ENCODE data around the gene CKAP4. TPM values are rescaled to one million over a fixed set of nuclear protein-coding genes. Genes with fewer than 3 reads are reported as not detected.
A peak's percentile ranks its signal among the peaks of the same experiment; 100 is the strongest.

Gene CKAP4
- total and polyA plus RNA-seq, 2 of the 13 experiments (the other 11 are each of a cell fraction or from before 2014, with no cell fraction given): 39.2 to 70.2 TPM

DNA sequence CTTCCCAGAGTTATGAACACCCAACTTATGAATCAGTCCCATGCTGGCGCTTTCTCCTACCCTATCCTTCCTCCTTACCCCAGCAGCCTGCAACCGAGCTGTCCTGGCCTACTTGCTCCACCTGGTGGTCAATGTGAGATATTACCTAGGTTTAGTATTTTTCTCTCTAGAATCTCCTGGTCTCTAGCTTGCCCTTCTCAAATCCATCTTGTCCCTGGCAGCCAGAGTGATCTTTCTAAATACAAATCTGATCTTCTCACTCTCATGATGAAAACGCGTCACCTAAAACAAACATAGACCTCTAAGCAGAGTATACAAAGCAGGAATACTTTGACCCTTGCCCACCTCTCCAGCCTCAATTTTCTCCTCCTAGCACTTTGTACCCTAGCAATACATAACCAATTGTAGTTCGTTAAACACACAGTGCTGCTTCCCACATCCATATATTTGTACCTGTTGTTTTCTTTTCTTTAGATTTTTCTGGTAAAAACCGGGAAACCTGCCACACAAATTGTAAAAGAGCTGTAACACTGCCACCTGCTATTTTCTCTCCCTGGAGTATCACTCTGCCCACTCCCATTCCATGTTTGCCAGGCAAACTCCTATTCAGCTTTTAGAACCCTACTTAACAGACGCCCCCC, 34.8 kb upstream of the CKAP4 start (continued):
- TF ChIP-seq, protein P1, sequence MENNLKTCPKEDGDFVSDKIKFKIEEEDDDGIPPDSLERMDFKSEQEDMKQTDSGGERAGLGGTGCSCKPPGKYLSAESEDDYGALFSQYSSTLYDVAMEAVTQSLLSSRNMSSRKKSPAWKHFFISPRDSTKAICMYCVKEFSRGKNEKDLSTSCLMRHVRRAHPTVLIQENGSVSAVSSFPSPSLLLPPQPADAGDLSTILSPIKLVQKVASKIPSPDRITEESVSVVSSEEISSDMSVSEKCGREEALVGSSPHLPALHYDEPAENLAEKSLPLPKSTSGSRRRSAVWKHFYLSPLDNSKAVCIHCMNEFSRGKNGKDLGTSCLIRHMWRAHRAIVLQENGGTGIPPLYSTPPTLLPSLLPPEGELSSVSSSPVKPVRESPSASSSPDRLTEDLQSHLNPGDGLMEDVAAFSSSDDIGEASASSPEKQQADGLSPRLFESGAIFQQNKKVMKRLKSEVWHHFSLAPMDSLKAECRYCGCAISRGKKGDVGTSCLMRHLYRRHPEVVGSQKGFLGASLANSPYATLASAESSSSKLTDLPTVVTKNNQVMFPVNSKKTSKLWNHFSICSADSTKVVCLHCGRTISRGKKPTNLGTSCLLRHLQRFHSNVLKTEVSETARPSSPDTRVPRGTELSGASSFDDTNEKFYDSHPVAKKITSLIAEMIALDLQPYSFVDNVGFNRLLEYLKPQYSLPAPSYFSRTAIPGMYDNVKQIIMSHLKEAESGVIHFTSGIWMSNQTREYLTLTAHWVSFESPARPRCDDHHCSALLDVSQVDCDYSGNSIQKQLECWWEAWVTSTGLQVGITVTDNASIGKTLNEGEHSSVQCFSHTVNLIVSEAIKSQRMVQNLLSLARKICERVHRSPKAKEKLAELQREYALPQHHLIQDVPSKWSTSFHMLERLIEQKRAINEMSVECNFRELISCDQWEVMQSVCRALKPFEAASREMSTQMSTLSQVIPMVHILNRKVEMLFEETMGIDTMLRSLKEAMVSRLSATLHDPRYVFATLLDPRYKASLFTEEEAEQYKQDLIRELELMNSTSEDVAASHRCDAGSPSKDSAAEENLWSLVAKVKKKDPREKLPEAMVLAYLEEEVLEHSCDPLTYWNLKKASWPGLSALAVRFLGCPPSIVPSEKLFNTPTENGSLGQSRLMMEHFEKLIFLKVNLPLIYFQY (CRISPR knock-in tag; IDR thresholded peaks at IDR 0.05; ENCODE audit: borderline replicate concordance): no peak
- TF ChIP-seq, protein P2, sequence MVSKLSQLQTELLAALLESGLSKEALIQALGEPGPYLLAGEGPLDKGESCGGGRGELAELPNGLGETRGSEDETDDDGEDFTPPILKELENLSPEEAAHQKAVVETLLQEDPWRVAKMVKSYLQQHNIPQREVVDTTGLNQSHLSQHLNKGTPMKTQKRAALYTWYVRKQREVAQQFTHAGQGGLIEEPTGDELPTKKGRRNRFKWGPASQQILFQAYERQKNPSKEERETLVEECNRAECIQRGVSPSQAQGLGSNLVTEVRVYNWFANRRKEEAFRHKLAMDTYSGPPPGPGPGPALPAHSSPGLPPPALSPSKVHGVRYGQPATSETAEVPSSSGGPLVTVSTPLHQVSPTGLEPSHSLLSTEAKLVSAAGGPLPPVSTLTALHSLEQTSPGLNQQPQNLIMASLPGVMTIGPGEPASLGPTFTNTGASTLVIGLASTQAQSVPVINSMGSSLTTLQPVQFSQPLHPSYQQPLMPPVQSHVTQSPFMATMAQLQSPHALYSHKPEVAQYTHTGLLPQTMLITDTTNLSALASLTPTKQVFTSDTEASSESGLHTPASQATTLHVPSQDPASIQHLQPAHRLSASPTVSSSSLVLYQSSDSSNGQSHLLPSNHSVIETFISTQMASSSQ (IDR thresholded peaks at IDR 0.05; ENCODE audit: low read depth): peak; percentile 77
- TF ChIP-seq, protein P2 (CRISPR knock-in tag; IDR thresholded peaks at IDR 0.05; ENCODE audit: borderline replicate concordance): peak; percentile 50
- no peak for TF ChIP-seq ZNF749 (CRISPR knock-in tag; IDR thresholded peaks at IDR 0.05; ENCODE audit: borderline replicate concordance)
- TF ChIP-seq, protein P3, sequence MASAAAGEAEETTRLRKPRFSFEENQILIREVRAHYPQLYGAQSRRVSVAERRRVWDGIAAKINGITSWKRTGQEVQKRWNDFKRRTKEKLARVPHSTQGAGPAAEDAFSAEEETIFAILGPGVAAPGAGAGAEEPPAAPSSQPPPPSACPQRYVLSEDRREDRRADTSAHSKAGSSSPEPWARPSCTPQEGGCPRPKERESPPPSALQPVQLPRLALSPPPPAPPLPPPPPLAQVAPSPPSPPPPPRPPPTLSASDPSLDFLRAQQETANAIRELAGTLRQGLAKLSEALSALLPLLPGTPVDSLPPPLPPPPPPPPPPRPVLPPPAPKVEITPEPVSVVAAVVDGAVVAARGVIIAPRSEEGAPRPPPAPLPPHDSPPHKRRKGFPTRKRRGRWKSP (CRISPR knock-in tag; IDR thresholded peaks at IDR 0.05): peak; percentile 76; the same call in 1 of the 2 replicates
- no peak for TF ChIP-seq ZNF773 (CRISPR knock-in tag; IDR thresholded peaks at IDR 0.05; ENCODE audit: borderline replicate concordance)
- TF ChIP-seq MTF1 (CRISPR knock-in tag; IDR thresholded peaks at IDR 0.05): no peak
- no peak for TF ChIP-seq BORCS8-MEF2B (CRISPR knock-in tag; IDR thresholded peaks at IDR 0.05)
- TF ChIP-seq ZNF644 (CRISPR knock-in tag; IDR thresholded peaks at IDR 0.05; ENCODE audit: low read depth): peak; percentile 48; the same call in 1 of the 2 replicates
- peak; percentile 98 for TF ChIP-seq SOX5 (CRISPR knock-in tag; IDR thresholded peaks at IDR 0.05; ENCODE audit: borderline replicate concordance)
- no peak for TF ChIP-seq ZNF34 (CRISPR knock-in tag; IDR thresholded peaks at IDR 0.05; ENCODE audit: borderline replicate concordance)
- TF ChIP-seq BCL6 (CRISPR knock-in tag; IDR thresholded peaks at IDR 0.05): peak; percentile 100
- TF ChIP-seq, protein P4, sequence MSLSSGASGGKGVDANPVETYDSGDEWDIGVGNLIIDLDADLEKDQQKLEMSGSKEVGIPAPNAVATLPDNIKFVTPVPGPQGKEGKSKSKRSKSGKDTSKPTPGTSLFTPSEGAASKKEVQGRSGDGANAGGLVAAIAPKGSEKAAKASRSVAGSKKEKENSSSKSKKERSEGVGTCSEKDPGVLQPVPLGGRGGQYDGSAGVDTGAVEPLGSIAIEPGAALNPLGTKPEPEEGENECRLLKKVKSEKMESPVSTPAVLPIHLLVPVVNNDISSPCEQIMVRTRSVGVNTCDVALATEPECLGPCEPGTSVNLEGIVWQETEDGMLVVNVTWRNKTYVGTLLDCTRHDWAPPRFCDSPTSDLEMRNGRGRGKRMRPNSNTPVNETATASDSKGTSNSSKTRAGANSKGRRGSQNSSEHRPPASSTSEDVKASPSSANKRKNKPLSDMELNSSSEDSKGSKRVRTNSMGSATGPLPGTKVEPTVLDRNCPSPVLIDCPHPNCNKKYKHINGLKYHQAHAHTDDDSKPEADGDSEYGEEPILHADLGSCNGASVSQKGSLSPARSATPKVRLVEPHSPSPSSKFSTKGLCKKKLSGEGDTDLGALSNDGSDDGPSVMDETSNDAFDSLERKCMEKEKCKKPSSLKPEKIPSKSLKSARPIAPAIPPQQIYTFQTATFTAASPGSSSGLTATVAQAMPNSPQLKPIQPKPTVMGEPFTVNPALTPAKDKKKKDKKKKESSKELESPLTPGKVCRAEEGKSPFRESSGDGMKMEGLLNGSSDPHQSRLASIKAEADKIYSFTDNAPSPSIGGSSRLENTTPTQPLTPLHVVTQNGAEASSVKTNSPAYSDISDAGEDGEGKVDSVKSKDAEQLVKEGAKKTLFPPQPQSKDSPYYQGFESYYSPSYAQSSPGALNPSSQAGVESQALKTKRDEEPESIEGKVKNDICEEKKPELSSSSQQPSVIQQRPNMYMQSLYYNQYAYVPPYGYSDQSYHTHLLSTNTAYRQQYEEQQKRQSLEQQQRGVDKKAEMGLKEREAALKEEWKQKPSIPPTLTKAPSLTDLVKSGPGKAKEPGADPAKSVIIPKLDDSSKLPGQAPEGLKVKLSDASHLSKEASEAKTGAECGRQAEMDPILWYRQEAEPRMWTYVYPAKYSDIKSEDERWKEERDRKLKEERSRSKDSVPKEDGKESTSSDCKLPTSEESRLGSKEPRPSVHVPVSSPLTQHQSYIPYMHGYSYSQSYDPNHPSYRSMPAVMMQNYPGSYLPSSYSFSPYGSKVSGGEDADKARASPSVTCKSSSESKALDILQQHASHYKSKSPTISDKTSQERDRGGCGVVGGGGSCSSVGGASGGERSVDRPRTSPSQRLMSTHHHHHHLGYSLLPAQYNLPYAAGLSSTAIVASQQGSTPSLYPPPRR (CRISPR knock-in tag; IDR thresholded peaks at IDR 0.05; ENCODE audit: borderline replicate concordance): peak; percentile 99
- TF ChIP-seq, protein P5, sequence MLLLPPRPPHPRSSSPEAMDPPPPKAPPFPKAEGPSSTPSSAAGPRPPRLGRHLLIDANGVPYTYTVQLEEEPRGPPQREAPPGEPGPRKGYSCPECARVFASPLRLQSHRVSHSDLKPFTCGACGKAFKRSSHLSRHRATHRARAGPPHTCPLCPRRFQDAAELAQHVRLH (CRISPR knock-in tag; IDR thresholded peaks at IDR 0.05; ENCODE audit: borderline replicate concordance, low read depth): peak; percentile 59; the same call in 1 of the 2 replicates

All from HepG2 (cell line).